K562 (cell line): ENCODE results near the gene COL23A1. TPM values are rescaled to one million over a fixed set of nuclear protein-coding genes. Genes with fewer than 3 reads are reported as not detected.
"Not testable (repeated sequence)": the region's sequence is repeated elsewhere in the genome, so short reads cannot be mapped to it uniquely, and the experiment has no call there.

Experiments used
- ATAC-seq: fragments of 200-7000 bp; cut with Tn5 transposase; 3 replicates; pipeline ENCODE4 v1.9.1; 2020; ENCODE audit warnings: moderate library complexity
- BruUV-seq: library from RNA; stranded (reverse); fragments of 400-500 nt; replicated peaks from 2 replicates; lab custom pipeline; 2021; lab: Mats Ljungman, UMichigan
- CTCF ChIA-PET: fragments of 300-600 bp; formaldehyde crosslinking; extraction: SDS; loops from one replicate; lab custom pipeline; 2021; ENCODE audit warnings: low intra/inter-chr PET ratio; lab: Yijun Ruan, JAX
- POLR2A ChIA-PET: fragments of 300-600, 350-650 bp; sonication (Branson Sonifier 250); formaldehyde crosslinking; extraction: SDS; loops from one replicate; lab custom pipeline; 2021; ENCODE audit warnings: antibody characterized with exemption, inconsistent platforms; lab: Yijun Ruan, JAX
- DNase-seq, 4 experiments: peaks; one replicate each; pipeline versions ENCODE4 v3.0.0 to v3.0.0-alpha.2; 2011 to 2018; ENCODE audit warnings: low spot score in 3 of 4, mixed read lengths in 3 of 4; ENCODE audit errors: extremely low read depth in 1 of 4
- FAIRE-seq: peaks from 2 replicates; lab custom pipeline; 2011; peaks lifted over from hg19 to GRCh38; lab: Jason Lieb, UNC
- H2AFZ ChIP-seq: 2 replicates; pipeline ENCODE4 v1.6.0; 2011; ENCODE audit warnings: low read depth, low read length, control low read depth, inconsistent platforms
- H3K27ac ChIP-seq: fragments of 200-600 bp; 3 replicates; pipeline ENCODE4 v1.8.0; 2011; ENCODE audit warnings: low read depth, mild to moderate bottlenecking, control low read depth, inconsistent platforms, low read length, moderate library complexity, mixed read lengths; ENCODE audit errors: extremely low read depth
- H3K27me3 ChIP-seq, 2 experiments: fragments of 300-600 bp in 1 of 2; 2 replicates in 1 of 2; 3 replicates in 1 of 2; pipeline versions ENCODE4 v1.6.0 to v1.8.0; 2011; ENCODE audit warnings: inconsistent platforms in 2 of 2, low read length in 2 of 2, mild to moderate bottlenecking in 1 of 2, mixed read lengths in 1 of 2, moderate library complexity in 1 of 2; ENCODE audit not compliant: control insufficient read depth in 2 of 2, insufficient read depth in 2 of 2
- H3K36me3 ChIP-seq: fragments of 300-600 bp; 3 replicates; pipeline ENCODE4 v1.8.0; 2011; ENCODE audit warnings: mild to moderate bottlenecking, low read length, inconsistent platforms; ENCODE audit not compliant: control insufficient read depth, insufficient read depth
- H3K4me1 ChIP-seq, 2 experiments: fragments of 200-600 bp in 1 of 2; replicated peaks in 1 of 2; 2 replicates in 1 of 2; 3 replicates in 1 of 2; pipeline versions ENCODE4 v1.5.1 to v1.8.0; 2011; ENCODE audit warnings: inconsistent platforms in 2 of 2, low read length in 2 of 2, mild to moderate bottlenecking in 1 of 2, mixed read lengths in 1 of 2, moderate library complexity in 1 of 2; ENCODE audit not compliant: control insufficient read depth in 2 of 2, insufficient read depth in 2 of 2
- H3K4me2 ChIP-seq: 2 replicates; pipeline ENCODE4 v1.6.1; 2011; ENCODE audit warnings: low read length, control low read depth, inconsistent platforms, mixed read lengths; ENCODE audit not compliant: insufficient read depth
- H3K4me3 ChIP-seq: fragments of 200-600 bp; sonication (generic), shearing (Covaris generic); 2 replicates; pipeline ENCODE4 v1.5.1; 2016; ENCODE audit warnings: control low read depth, inconsistent platforms
- H3K79me2 ChIP-seq: fragments of 200-600 bp; 3 replicates; pipeline ENCODE4 v1.8.0; 2011; ENCODE audit warnings: low read length, inconsistent platforms; ENCODE audit not compliant: control insufficient read depth, insufficient read depth
- H3K9ac ChIP-seq, 2 experiments: 2 replicates each; pipeline versions ENCODE4 v1.6.0 to v1.6.1; 2011; ENCODE audit warnings: low read depth in 2 of 2, low read length in 2 of 2, control low read depth in 1 of 2, inconsistent platforms in 1 of 2, mild to moderate bottlenecking in 1 of 2, mixed read lengths in 1 of 2; ENCODE audit not compliant: insufficient read depth in 1 of 2
- H3K9me1 ChIP-seq: one replicate; pipeline ENCODE4 v1.6.0; 2011; ENCODE audit warnings: inconsistent platforms, mild to moderate bottlenecking, low read length, moderate library complexity; ENCODE audit not compliant: control insufficient read depth, insufficient read depth
- H3K9me3 ChIP-seq: replicated peaks from 2 replicates; pipeline ENCODE4 v1.5.1; 2011; ENCODE audit warnings: low read depth, low read length, inconsistent platforms; ENCODE audit not compliant: control insufficient read depth, insufficient read depth
- H4K20me1 ChIP-seq: replicated peaks from 2 replicates; pipeline ENCODE4 v1.6.1; 2011; ENCODE audit warnings: low read length, inconsistent platforms, mixed read lengths; ENCODE audit not compliant: control insufficient read depth, insufficient read depth
- THAP7 ChIP-seq: fragments of 250-450 bp; sonication (Bioruptor Pico); IDR thresholded peaks from 2 replicates; pipeline ENCODE4 v1.5.0; 2021
- USF2 ChIP-seq: sonication (generic); formaldehyde crosslinking; IDR thresholded peaks from 2 replicates; pipeline ENCODE4 v1.5.0; 2020; ENCODE audit warnings: missing genetic modification reagents
- ZBTB34 ChIP-seq: fragments of 250-450 bp; sonication (Bioruptor Pico); IDR thresholded peaks from 2 replicates; pipeline ENCODE4 v1.8.0; 2021; ENCODE audit warnings: mild to moderate bottlenecking, moderate library complexity
- ZNF316 ChIP-seq: fragments of 450-650 bp; IDR thresholded peaks from 2 replicates; pipeline ENCODE4 v1.6.1; 2016
- ZNF609 ChIP-seq: sonication (generic); formaldehyde crosslinking; IDR thresholded peaks from 2 replicates; pipeline ENCODE4 v1.8.1; 2023; ENCODE audit warnings: missing genetic modification reagents, mild to moderate bottlenecking, borderline replicate concordance
- ZNF655 ChIP-seq: fragments of 250-450 bp; sonication (Bioruptor Pico); IDR thresholded peaks from 2 replicates; pipeline ENCODE4 v1.5.0; 2021
- WGBS: fragments of 100-300 bp; shearing (Covaris generic); methylation state at CpG from one replicate; pipeline ENCODE4 v1.1.6; 2016; ENCODE audit warnings: low coverage, mixed read lengths; ENCODE audit not compliant: insufficient coverage; ENCODE audit errors: missing lambda C conversion rate; 5-methylcytosine and 5-hydroxymethylcytosine counted together
- in situ Hi-C: fragments of 300-500 bp; cut with MboI; formaldehyde crosslinking; loops from 4 replicates; pipeline ENCODE4 v1.15.0; 2018; ENCODE audit warnings: inconsistent platforms, mixed read lengths
- intact Hi-C: fragments of 100-400 bp; cut with micrococcal nuclease; formaldehyde crosslinking; loops from 2 replicates; pipeline ENCODE4 v1.14.2; 2022
- polyA plus RNA-seq, 8 experiments: library from polyadenylated mRNA; depleted of rRNA in 4 of 8; stranded (reverse) in 5 of 8; unstranded in 3 of 8; fragments of >200 nt; fragmentation: Nextera tagmentation in 2 of 8; fragmentation: Illumina TruSeq in 1 of 8; extraction: Ambion mirVana in 2 of 8; extraction: Trizol in 1 of 8; gene quantifications; 2 replicates each; pipeline versions ENCODE4 v1.2.1 to v1.2.3, GENCODE V29; 2011 to 2014; ENCODE audit warnings: inconsistent platforms in 1 of 8, missing spikeins in 1 of 8
- total RNA-seq, 7 experiments: library from RNA; depleted of rRNA in 6 of 7; stranded (reverse); fragments of >200 nt in 6 of 7; fragmentation: Illumina TruSeq in 2 of 7; extraction: Trizol in 2 of 7; gene quantifications; 2 replicates each; pipeline versions ENCODE4 v1.2.1 to v1.2.3, GENCODE V29; 2011 to 2021; ENCODE audit warnings: low replicate concordance in 1 of 7

Gene COL23A1
- total and polyA plus RNA-seq, 9 of the 15 experiments (the other 6 are each of a cell fraction or from before 2014, with no cell fraction given) = 0.09 TPM; not detected in 8

GRCh38 chr5:178586396-178586795 lies 3.8 kb downstream of the COL23A1 start (continued):
- no peak for TF ChIP-seq ZNF609 (CRISPR knock-in tag)
- TF ChIP-seq ZNF316 = no peak
- no peak for TF ChIP-seq ZBTB34
- no peak for TF ChIP-seq THAP7
- no peak for TF ChIP-seq ZNF655 (CRISPR knock-in tag)
- no peak for TF ChIP-seq USF2

GRCh38 chr5:178585421-178585820 lies 4.8 kb downstream of the COL23A1 start:
- WGBS = 20% methylated on average over 11 of the region's 11 CpGs
- peak; percentile 83 for FAIRE-seq
- BruUV-seq = not testable (repeated sequence)

More at GRCh38 chr5:178585421-178585820, 4.8 kb downstream of the COL23A1 start:
- DNase-seq (peak in 2 of 4 experiments; percentile 18 to 32), ATAC-seq (peak; percentile 77)
- POLR2A ChIA-PET, in situ Hi-C loops, H3K4me2 ChIP-seq, H3K36me3 ChIP-seq, H3K27ac ChIP-seq, intact Hi-C loops, CTCF ChIA-PET, H3K4me3 ChIP-seq, H3K79me2 ChIP-seq, H3K9me1 ChIP-seq, H4K20me1 ChIP-seq, H2AFZ ChIP-seq, H3K9ac ChIP-seq, H3K9me3 ChIP-seq: not testable (repeated sequence)
- peaks cover 0 to 14% of the 10 kb centered on the region in 2 experiments; a peak in 2 of 5 replicates for H3K4me1 ChIP-seq
- H3K27me3 ChIP-seq = peaks cover 28 to 63% of the 10 kb centered on the region in 2 experiments
